Measurements from ENCODE around the gene TNFRSF4.

- TF ChIP-seq SUZ12 (IDR thresholded peaks at IDR 0.05; ENCODE audit: extremely low read depth, insufficient read depth, insufficient read length) (no peak), ZNF274 (IDR thresholded peaks at IDR 0.05; ENCODE audit: low read depth, low read length) (no peak), YY1 (IDR thresholded peaks at IDR 0.05; ENCODE audit: insufficient read depth, insufficient read length) (no peak)
Observed at GRCh38 chr1:1227386-1227785, 13.4 kb upstream of the TNFRSF4 start.
